ENCODE results near the gene CYP2F1.

GRCh38 chr19:41154060-41154459 lies 39.8 kb downstream of the CYP2F1 start:
- TF ChIP-seq, protein P1, sequence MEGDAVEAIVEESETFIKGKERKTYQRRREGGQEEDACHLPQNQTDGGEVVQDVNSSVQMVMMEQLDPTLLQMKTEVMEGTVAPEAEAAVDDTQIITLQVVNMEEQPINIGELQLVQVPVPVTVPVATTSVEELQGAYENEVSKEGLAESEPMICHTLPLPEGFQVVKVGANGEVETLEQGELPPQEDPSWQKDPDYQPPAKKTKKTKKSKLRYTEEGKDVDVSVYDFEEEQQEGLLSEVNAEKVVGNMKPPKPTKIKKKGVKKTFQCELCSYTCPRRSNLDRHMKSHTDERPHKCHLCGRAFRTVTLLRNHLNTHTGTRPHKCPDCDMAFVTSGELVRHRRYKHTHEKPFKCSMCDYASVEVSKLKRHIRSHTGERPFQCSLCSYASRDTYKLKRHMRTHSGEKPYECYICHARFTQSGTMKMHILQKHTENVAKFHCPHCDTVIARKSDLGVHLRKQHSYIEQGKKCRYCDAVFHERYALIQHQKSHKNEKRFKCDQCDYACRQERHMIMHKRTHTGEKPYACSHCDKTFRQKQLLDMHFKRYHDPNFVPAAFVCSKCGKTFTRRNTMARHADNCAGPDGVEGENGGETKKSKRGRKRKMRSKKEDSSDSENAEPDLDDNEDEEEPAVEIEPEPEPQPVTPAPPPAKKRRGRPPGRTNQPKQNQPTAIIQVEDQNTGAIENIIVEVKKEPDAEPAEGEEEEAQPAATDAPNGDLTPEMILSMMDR (IDR thresholded peaks at IDR 0.05), result no peak
- TF ChIP-seq POLR2A (IDR thresholded peaks at IDR 0.05), result no peak

Data from suprapubic skin (tissue), 3 donors.